BLaER1 (cell line): ENCODE data around the gene FHAD1.
"Not testable (repeated sequence)": the region's sequence is repeated elsewhere in the genome, so short reads cannot be mapped to it uniquely, and the experiment has no call there.

Experiments
- H3K27ac ChIP-seq: shearing (Covaris generic); formaldehyde crosslinking; 2 replicates; pipeline ENCODE4 v1.8.1; 2022
- H3K27me3 ChIP-seq: shearing (Covaris generic); formaldehyde crosslinking; 2 replicates; pipeline ENCODE4 v1.8.1; 2022
- H3K36me3 ChIP-seq: shearing (Covaris generic); formaldehyde crosslinking; 2 replicates; pipeline ENCODE4 v1.8.1; 2022
- H3K4me1 ChIP-seq: shearing (Covaris generic); formaldehyde crosslinking; 2 replicates; pipeline ENCODE4 v1.8.1; 2022
- H3K4me2 ChIP-seq: shearing (Covaris generic); formaldehyde crosslinking; 2 replicates; pipeline ENCODE4 v1.8.1; 2022
- H3K4me3 ChIP-seq: shearing (Covaris generic); formaldehyde crosslinking; 2 replicates; pipeline ENCODE4 v1.8.1; 2022
- H3K9ac ChIP-seq: shearing (Covaris generic); formaldehyde crosslinking; 2 replicates; pipeline ENCODE4 v1.8.1; 2022
- H3K9me3 ChIP-seq: shearing (Covaris generic); formaldehyde crosslinking; 2 replicates; pipeline ENCODE4 v1.8.1; 2022
- H4K20me1 ChIP-seq: shearing (Covaris generic); formaldehyde crosslinking; 2 replicates; pipeline ENCODE4 v1.8.1; 2022
- Cebpa-rat ChIP-seq: shearing (Covaris generic); IDR thresholded peaks from 2 replicates; pipeline ENCODE4 v1.8.1; 2022

The FHAD1 gene

GRCh38 chr1:15299179-15299578 lies 52.2 kb downstream of the FHAD1 start:
- H4K20me1 ChIP-seq, result no peaks in the 10 kb centered on the region
- no peaks in the 10 kb centered on the region for H3K4me1 ChIP-seq
- H3K4me3 ChIP-seq, result no peak overlapping the region
- no peaks in the 10 kb centered on the region for H3K36me3 ChIP-seq
- 0 out of 2 replicates have a peak, but pooled peaks cover 5% of the 10 kb centered on the region for H3K9me3 ChIP-seq
- no peak for TF ChIP-seq Cebpa-rat
- H3K27ac ChIP-seq, result no peak overlapping the region
- H3K27me3 ChIP-seq, result no peaks in the 10 kb centered on the region
- no peak overlapping the region for H3K4me2 ChIP-seq
- H3K9ac ChIP-seq, result no peak overlapping the region

DNA sequence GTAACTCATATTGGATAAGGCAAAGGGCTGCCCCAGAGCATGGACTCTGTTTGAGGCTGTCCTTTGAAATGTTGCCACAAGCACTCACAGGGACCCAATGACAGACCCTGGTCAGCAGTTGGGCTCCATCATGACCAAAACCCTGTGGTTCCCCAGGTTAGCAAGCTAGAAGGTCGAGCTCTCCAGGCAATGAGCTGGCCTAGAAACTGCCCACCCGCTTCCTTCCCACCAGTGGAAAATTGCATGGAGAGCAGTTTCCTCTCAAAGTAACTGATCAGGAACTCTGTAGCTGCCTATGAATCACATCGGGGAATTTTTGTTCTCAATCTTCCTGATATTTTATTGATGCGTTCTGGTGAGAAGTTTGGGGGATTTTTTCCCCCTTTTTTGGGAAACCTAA lies 52.8 kb downstream of the FHAD1 start:
- TF ChIP-seq Cebpa-rat, result no peak

DNA sequence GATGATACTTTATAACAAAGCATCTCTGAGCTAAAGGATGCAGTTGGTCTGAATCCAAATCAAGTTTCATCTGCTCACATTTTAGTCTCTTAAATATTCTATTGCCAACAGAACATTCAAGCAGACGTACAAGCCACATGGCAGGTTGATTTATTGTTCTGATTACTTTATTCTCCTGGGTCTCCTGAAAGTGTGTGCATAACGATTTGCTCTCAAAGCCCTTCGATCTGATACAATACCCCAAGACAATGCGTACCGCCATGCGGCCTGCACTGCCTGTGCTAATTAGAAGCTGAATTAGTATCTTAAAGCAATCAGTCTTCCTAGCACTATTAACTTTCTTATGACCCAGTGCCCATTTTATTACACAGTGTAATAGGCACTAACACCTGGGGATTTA lies 56.9 kb downstream of the FHAD1 start:
- H3K4me1 ChIP-seq, result no peaks in the 10 kb centered on the region
- H3K9me3 ChIP-seq, result peaks cover 18% of the 10 kb centered on the region
- H3K4me2 ChIP-seq, result no peak overlapping the region
- H3K27me3 ChIP-seq, result no peaks in the 10 kb centered on the region
- H3K4me3 ChIP-seq, result no peak overlapping the region
- no peaks in the 10 kb centered on the region for H3K36me3 ChIP-seq
- H4K20me1 ChIP-seq, result no peaks in the 10 kb centered on the region
- no peak for TF ChIP-seq Cebpa-rat
- no peak overlapping the region for H3K9ac ChIP-seq
- no peak overlapping the region for H3K27ac ChIP-seq

More for the DNA sequence above, 52.8 kb downstream of the FHAD1 start:
- Histone ChIP-seq H3K4me2 (no peak overlapping the region), H3K9ac (no peak overlapping the region), H3K4me1 (no peaks in the 10 kb centered on the region), H3K4me3 (no peak overlapping the region), H3K36me3 (no peaks in the 10 kb centered on the region), H3K27ac (no peak overlapping the region), H3K27me3 (no peaks in the 10 kb centered on the region), H4K20me1 (no peaks in the 10 kb centered on the region), H3K9me3 (0 out of 2 replicates have a peak, but pooled peaks cover 5% of the 10 kb centered on the region)

GRCh38 chr1:15304708-15305467 lies 57.9 kb downstream of the FHAD1 start:
- Histone ChIP-seq H3K27ac (no peak overlapping the region), H4K20me1 (no peaks in the 10 kb centered on the region), H3K9me3 (peaks cover 18% of the 10 kb centered on the region), H3K4me2 (no peak overlapping the region), H3K27me3 (no peaks in the 10 kb centered on the region), H3K4me3 (no peak overlapping the region), H3K4me1 (no peaks in the 10 kb centered on the region), H3K36me3 (no peaks in the 10 kb centered on the region), H3K9ac (no peak overlapping the region)
- no peak for TF ChIP-seq Cebpa-rat

GRCh38 chr1:15305468-15305770 lies 58.4 kb downstream of the FHAD1 start:
- Histone ChIP-seq H3K27me3 (no peaks in the 10 kb centered on the region), H3K4me1 (no peaks in the 10 kb centered on the region), H3K36me3 (no peaks in the 10 kb centered on the region), H3K4me2 (no peak overlapping the region), H3K27ac (no peak overlapping the region), H4K20me1 (no peaks in the 10 kb centered on the region), H3K9me3 (peaks cover 18% of the 10 kb centered on the region), H3K9ac (no peak overlapping the region), H3K4me3 (no peak overlapping the region)
- TF ChIP-seq Cebpa-rat, result no peak

DNA sequence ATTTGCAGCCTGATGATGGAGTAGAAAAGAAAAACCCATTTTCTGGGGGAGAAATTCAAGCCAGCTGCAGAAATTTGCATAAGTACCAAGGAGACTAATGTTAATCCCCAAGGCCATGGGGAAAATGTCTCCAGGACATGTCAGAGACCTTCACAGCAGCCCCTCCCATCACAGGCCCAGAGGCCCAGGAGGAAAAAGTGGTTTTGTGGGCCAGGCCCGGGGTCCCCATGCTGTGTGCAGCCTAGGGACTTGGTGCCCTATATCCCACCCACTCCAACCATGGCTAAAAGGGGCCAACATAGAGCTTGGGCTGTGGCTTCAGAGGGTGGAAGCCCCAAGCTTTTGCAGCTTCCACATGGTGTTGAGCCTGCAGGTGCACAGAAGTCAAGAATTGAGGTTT lies 59.3 kb downstream of the FHAD1 start:
- not testable (repeated sequence) for H3K9ac ChIP-seq, H3K4me3 ChIP-seq, H3K27ac ChIP-seq, H3K27me3 ChIP-seq, H3K4me2 ChIP-seq, H4K20me1 ChIP-seq, H3K4me1 ChIP-seq, H3K36me3 ChIP-seq
- peaks cover 18% of the 10 kb centered on the region for H3K9me3 ChIP-seq

DNA sequence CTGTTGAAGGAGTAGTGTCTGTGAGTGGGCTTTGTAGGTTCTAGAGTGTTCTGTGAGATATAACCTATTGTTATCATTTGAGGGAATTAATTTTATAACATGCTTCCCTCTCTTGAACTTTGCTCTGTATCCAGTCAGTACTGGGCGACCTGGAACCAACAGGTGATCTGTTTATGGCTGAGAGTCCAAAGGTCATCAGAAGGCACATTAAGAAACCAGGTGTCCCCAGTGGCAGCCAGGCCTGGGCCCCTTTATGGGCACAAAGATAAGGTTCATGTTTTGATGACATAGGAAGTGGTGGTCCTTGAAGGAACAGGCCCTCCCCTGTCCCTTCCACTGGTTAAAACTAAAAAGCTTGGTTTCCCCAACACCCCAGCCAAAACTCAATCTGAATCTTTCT lies 61.1 kb downstream of the FHAD1 start:
- no peak overlapping the region for H3K4me2 ChIP-seq
- H4K20me1 ChIP-seq, result no peaks in the 10 kb centered on the region
- H3K27me3 ChIP-seq, result no peaks in the 10 kb centered on the region
- no peak for TF ChIP-seq Cebpa-rat
- no peaks in the 10 kb centered on the region for H3K36me3 ChIP-seq
- H3K4me1 ChIP-seq, result no peaks in the 10 kb centered on the region
- H3K9ac ChIP-seq, result no peak overlapping the region
- H3K27ac ChIP-seq, result no peak overlapping the region
- no peak overlapping the region for H3K4me3 ChIP-seq
- peaks cover 18% of the 10 kb centered on the region for H3K9me3 ChIP-seq

GRCh38 chr1:15308621-15309027 lies 61.6 kb downstream of the FHAD1 start:
- TF ChIP-seq Cebpa-rat, result no peak

DNA sequence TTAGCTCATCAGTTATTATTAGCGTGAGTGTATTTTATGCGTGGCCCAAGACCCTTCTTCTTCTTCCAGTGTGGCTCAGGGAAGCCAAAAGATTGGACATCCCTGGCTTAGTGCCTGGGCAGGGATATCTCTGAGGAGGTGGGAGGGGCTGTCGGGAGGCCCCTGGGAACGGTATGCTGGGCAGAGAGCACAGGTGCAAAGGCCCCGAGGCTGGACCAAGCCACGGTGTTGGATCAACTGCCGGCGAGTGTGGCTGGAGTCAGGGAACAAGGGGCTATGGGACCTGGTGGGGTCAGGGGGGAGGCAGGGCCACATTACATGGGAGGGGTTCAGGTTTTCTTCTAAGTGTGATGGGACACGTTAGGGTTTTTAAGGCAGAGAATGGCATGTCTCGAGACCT lies 62.7 kb downstream of the FHAD1 start:
- no peak overlapping the region for H3K27ac ChIP-seq
- no peak for TF ChIP-seq Cebpa-rat
- H3K4me3 ChIP-seq, result no peak overlapping the region
- H3K9ac ChIP-seq, result no peak overlapping the region
- no peaks in the 10 kb centered on the region for H3K4me1 ChIP-seq
- H3K4me2 ChIP-seq, result no peak overlapping the region
- peaks cover 18% of the 10 kb centered on the region for H3K9me3 ChIP-seq
- no peaks in the 10 kb centered on the region for H4K20me1 ChIP-seq
- no peaks in the 10 kb centered on the region for H3K36me3 ChIP-seq
- H3K27me3 ChIP-seq, result no peaks in the 10 kb centered on the region

More at GRCh38 chr1:15308621-15309027, 61.6 kb downstream of the FHAD1 start:
- Histone ChIP-seq H3K27me3 (no peaks in the 10 kb centered on the region), H3K27ac (no peak overlapping the region), H4K20me1 (no peaks in the 10 kb centered on the region), H3K9me3 (peaks cover 18% of the 10 kb centered on the region), H3K4me2 (no peak overlapping the region), H3K36me3 (no peaks in the 10 kb centered on the region), H3K4me3 (no peak overlapping the region), H3K4me1 (no peaks in the 10 kb centered on the region), H3K9ac (no peak overlapping the region)

DNA sequence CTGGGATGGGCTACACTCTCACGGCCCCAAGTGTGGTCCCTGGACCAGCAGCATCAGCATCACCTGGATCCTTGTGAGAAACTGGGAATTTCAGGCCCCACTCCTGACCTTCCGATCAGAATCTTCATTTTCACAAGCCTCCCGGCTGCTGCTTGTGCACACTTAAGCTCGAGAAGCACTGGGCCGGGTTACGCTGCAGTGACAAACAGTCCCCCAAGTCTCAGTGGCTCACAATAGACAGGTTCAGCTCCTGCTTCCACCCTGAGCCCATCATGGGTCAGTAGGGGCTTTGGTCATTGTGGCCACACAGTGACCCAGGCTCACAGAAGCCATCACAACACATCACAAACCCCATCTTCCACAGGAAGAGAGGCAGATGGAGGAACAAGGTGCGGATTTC lies 63.5 kb downstream of the FHAD1 start:
- Histone ChIP-seq H3K9ac (no peak overlapping the region), H3K4me1 (no peaks in the 10 kb centered on the region), H4K20me1 (no peaks in the 10 kb centered on the region), H3K27ac (no peak overlapping the region), H3K4me2 (no peak overlapping the region), H3K27me3 (no peaks in the 10 kb centered on the region), H3K4me3 (no peak overlapping the region), H3K9me3 (peaks cover 16% of the 10 kb centered on the region), H3K36me3 (no peaks in the 10 kb centered on the region)
- no peak for TF ChIP-seq Cebpa-rat
